Breast epithelium (tissue), 4 donors: Measurements from ENCODE around the gene CFAP57. TPM values are rescaled to one million over a fixed set of nuclear protein-coding genes. Genes with fewer than 3 reads are reported as not detected.

Source experiments
- DNase-seq, 2 donors: peaks; one replicate each; pipeline ENCODE4 v3.0.0-alpha.2; 2019; ENCODE audit warnings: low spot score in 2 of 2
- H3K27ac ChIP-seq, 2 donors: fragments of 200-600 bp; sonication (generic) in 1 of 2; one replicate each; pipeline ENCODE4 v1.5.1; 2016 to 2019; ENCODE audit warnings: mild to moderate bottlenecking in 1 of 2
- H3K27me3 ChIP-seq, 2 donors: fragments of 200-600 bp; sonication (generic) in 1 of 2; one replicate each; pipeline versions ENCODE4 v1.5.1 to v1.6.0; 2017 to 2019; ENCODE audit warnings: control low read depth in 1 of 2, mild to moderate bottlenecking in 1 of 2
- H3K36me3 ChIP-seq: fragments of 200-600 bp; one replicate; pipeline ENCODE4 v1.5.1; 2019
- H3K4me1 ChIP-seq, 2 donors: fragments of 200-600 bp; sonication (generic); one replicate each; pipeline ENCODE4 v1.5.1; 2016 to 2019; ENCODE audit warnings: control low read depth in 1 of 2
- H3K4me3 ChIP-seq, 3 donors: fragments of 200-600 bp; sonication (generic); 1 replicate in 2 of 3; 2 replicates in 1 of 3; pipeline ENCODE4 v1.5.1; 2016 to 2019; ENCODE audit warnings: mild to moderate bottlenecking in 3 of 3, moderate library complexity in 2 of 3
- H3K9me3 ChIP-seq, 2 donors: fragments of 200-600 bp; sonication (generic) in 1 of 2; one replicate each; pipeline ENCODE4 v1.5.1; 2016 to 2019; ENCODE audit warnings: control low read depth in 1 of 2
- POLR2A ChIP-seq: fragments of 450-650 bp; IDR thresholded peaks from one replicate; pipeline ENCODE4 v1.6.1; 2016; ENCODE audit warnings: antibody characterized with exemption, mild to moderate bottlenecking, moderate library complexity
- POLR2AphosphoS5 ChIP-seq, 3 donors: sonication (generic); formaldehyde crosslinking; IDR thresholded peaks; one replicate each; pipeline ENCODE4 v1.6.1; 2017; ENCODE audit warnings: antibody characterized with exemption in 3 of 3
- intact Hi-C: fragments of 100-400 bp; cut with DNase I; formaldehyde crosslinking; loops from one replicate; pipeline ENCODE4 v1.15.1; 2023; ENCODE audit warnings: low total_unique reads
- total RNA-seq, 3 donors: library from RNA; depleted of rRNA; stranded (reverse); fragments of >200 nt; gene quantifications; one replicate each; pipeline ENCODE4 v1.1.0, GENCODE V29; 2016
- TF ChIP-seq, protein P1 (sequence below), 3 donors: fragments of 450-650 bp; IDR thresholded peaks; one replicate each; pipeline ENCODE4 v1.5.1; 2016 to 2017; ENCODE audit warnings: antibody characterized with exemption in 3 of 3, mild to moderate bottlenecking in 3 of 3, moderate library complexity in 3 of 3

The CFAP57 gene
- total RNA-seq, 3 donors from 2014 or later, result 0.16 to 0.88 (median 0.66) TPM

GRCh38 chr1:43292679-43293078 is 120.5 kb downstream of the CFAP57 start:
- H3K4me3 ChIP-seq, result no peak overlapping the region
- TF ChIP-seq POLR2AphosphoS5 (IDR thresholded peaks at IDR 0.05) (no peak), POLR2A (no peak)
- TF ChIP-seq, protein P1, sequence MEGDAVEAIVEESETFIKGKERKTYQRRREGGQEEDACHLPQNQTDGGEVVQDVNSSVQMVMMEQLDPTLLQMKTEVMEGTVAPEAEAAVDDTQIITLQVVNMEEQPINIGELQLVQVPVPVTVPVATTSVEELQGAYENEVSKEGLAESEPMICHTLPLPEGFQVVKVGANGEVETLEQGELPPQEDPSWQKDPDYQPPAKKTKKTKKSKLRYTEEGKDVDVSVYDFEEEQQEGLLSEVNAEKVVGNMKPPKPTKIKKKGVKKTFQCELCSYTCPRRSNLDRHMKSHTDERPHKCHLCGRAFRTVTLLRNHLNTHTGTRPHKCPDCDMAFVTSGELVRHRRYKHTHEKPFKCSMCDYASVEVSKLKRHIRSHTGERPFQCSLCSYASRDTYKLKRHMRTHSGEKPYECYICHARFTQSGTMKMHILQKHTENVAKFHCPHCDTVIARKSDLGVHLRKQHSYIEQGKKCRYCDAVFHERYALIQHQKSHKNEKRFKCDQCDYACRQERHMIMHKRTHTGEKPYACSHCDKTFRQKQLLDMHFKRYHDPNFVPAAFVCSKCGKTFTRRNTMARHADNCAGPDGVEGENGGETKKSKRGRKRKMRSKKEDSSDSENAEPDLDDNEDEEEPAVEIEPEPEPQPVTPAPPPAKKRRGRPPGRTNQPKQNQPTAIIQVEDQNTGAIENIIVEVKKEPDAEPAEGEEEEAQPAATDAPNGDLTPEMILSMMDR (IDR thresholded peaks at IDR 0.05), result no peak
- H3K36me3 ChIP-seq, result no peaks in the 10 kb centered on the region
- peak overlapping the region in 1 of 2 donors; percentile 74 for H3K27ac ChIP-seq
- H3K4me1 ChIP-seq, result peaks cover 5 to 15% of the 10 kb centered on the region in 2 donors
- H3K27me3 ChIP-seq, result no peaks in the 10 kb centered on the region
- no peak for DNase-seq
- intact Hi-C loops, result no loop called here
- H3K9me3 ChIP-seq, result no peaks in the 10 kb centered on the region

GRCh38 chr1:43293176-43293575 is 121.0 kb downstream of the CFAP57 start:
- DNase-seq, result no peak

DNA sequence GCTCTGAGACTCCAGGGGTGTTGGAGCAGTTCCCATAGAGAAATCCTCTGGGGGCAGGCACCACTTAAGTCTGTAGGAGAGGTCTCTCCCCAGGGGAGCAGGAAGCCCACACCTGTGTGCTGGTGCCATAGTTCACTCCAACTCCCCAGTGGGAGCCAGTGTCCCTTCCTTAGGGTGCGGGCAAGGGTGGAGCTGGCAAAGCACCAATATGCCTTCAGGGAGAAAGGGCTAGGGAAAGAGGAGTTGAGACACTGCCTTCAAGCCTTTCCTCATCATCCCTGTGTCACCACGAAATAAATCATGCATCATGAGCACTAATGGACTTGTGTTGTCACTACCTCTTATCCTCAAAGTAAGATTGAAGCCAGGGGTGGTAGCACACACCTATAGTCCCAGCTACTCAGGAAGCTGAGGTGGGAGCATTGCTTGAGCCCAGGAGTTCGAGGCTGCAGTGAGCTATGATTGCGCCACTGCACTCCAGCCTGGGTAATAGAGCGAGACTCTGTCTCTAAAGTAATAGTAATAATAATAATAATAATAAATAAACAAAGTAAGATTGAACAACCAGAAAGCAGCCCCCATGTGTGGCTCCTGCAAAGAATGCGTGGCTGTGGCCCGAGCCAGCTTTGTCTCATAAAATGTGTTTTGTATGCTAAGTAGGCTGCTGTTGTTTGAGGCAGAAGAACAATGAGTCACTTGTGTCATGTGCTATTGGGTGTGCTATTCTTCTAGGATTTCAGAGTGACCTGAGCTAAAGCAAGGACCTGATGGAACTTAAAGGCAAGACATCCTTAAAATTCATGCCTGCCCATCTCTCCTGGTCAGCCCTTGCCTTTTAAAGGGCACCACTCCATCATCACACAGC is 122.0 kb downstream of the CFAP57 start:
- no peaks in the 10 kb centered on the region for H3K9me3 ChIP-seq
- peak in 1 of 2 donors; percentile 45 for DNase-seq
- intact Hi-C loops, result no loop called here
- H3K4me1 ChIP-seq, result peaks cover 5 to 15% of the 10 kb centered on the region in 2 donors
- TF ChIP-seq POLR2A, result no peak
- TF ChIP-seq, protein P1 (IDR thresholded peaks at IDR 0.05), result no peak
- TF ChIP-seq POLR2AphosphoS5 (IDR thresholded peaks at IDR 0.05), result no peak
- H3K4me3 ChIP-seq, result no peak overlapping the region
- peak overlapping the region; percentile 86 to 89 for H3K27ac ChIP-seq
- H3K27me3 ChIP-seq, result no peaks in the 10 kb centered on the region
- H3K36me3 ChIP-seq, result no peaks in the 10 kb centered on the region

More at GRCh38 chr1:43293176-43293575, 121.0 kb downstream of the CFAP57 start:
- Histone ChIP-seq H3K4me3 (no peak overlapping the region), H3K27ac (peak overlapping the region; percentile 74 to 89), H3K36me3 (no peaks in the 10 kb centered on the region), H3K9me3 (no peaks in the 10 kb centered on the region), H3K27me3 (no peaks in the 10 kb centered on the region), H3K4me1 (peaks cover 5 to 15% of the 10 kb centered on the region in 2 donors)
- TF ChIP-seq, protein P1 (IDR thresholded peaks at IDR 0.05), result no peak
- TF ChIP-seq POLR2A, result no peak
- no peak for TF ChIP-seq POLR2AphosphoS5 (IDR thresholded peaks at IDR 0.05)
- intact Hi-C loops, result no loop called here

DNA sequence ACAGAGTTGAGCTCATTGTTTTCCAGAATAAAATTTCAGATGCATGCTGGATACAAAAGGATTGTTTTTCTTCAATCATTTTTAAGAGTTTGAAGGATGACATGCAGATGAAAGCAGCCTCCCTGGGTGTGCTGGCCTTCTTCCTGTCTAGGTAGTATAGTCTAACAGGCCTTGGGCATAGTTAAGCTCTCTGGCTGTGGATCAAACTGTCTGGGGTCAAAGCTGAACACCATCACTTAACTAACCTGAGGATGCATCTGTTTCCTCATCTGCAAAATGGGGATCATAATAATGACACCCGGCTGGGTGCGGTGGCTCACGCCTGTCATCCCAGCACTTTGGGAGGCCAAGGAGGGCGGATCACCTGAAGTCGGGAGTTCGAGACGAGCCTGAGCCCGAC is 122.6 kb downstream of the CFAP57 start:
- Histone ChIP-seq H3K4me3 (no peak overlapping the region), H3K9me3 (no peaks in the 10 kb centered on the region), H3K4me1 (peaks cover 10 to 15% of the 10 kb centered on the region in 2 donors), H3K27ac (peak overlapping the region; percentile 86 to 89), H3K36me3 (no peaks in the 10 kb centered on the region), H3K27me3 (no peaks in the 10 kb centered on the region)
- intact Hi-C loops, result no loop called here
- no peak for DNase-seq
- TF ChIP-seq POLR2AphosphoS5 (IDR thresholded peaks at IDR 0.05), result no peak
- no peak for TF ChIP-seq POLR2A
- TF ChIP-seq, protein P1 (IDR thresholded peaks at IDR 0.05), result no peak

- no peak overlapping the region for H3K4me3 ChIP-seq
- TF ChIP-seq POLR2A (no peak), POLR2AphosphoS5 (IDR thresholded peaks at IDR 0.05) (no peak)
- TF ChIP-seq, protein P1 (IDR thresholded peaks at IDR 0.05), result no peak
- peaks cover 11 to 15% of the 10 kb centered on the region in 2 donors for H3K4me1 ChIP-seq
- H3K36me3 ChIP-seq, result no peaks in the 10 kb centered on the region
- peak overlapping the region; percentile 86 to 89 for H3K27ac ChIP-seq
- no peaks in the 10 kb centered on the region for H3K27me3 ChIP-seq
- no peak for DNase-seq
- intact Hi-C loops, result no loop called here
- H3K9me3 ChIP-seq, result no peaks in the 10 kb centered on the region
Observed at GRCh38 chr1:43296207-43296606, 124.1 kb downstream of the CFAP57 start.
